HG02884 (cell line): ENCODE data around the gene SPAG6.

ENCODE experiments used
- ATAC-seq: cut with Tn5 transposase; IDR thresholded peaks from one replicate; pipeline ENCODE4 v1.9.1; 2021; ENCODE audit warnings: mild to moderate bottlenecking, moderate library complexity; ENCODE audit not compliant: unreplicated experiment

The SPAG6 gene

GRCh38 chr10:22321924-22322640, 23.2 kb upstream of the SPAG6 start:
- no peak for ATAC-seq

- ATAC-seq: no peak
Measured at GRCh38 chr10:22322641-22323160, 22.6 kb upstream of the SPAG6 start.

GRCh38 chr10:22323538-22324305, 21.6 kb upstream of the SPAG6 start:
- no peak for ATAC-seq

GRCh38 chr10:22324413-22324812, 20.9 kb upstream of the SPAG6 start:
- no peak for ATAC-seq

- no peak for ATAC-seq
Measured at GRCh38 chr10:22324893-22325271, 20.4 kb upstream of the SPAG6 start.

GRCh38 chr10:22325272-22326144, 19.8 kb upstream of the SPAG6 start:
- ATAC-seq: peak; percentile 46

- peak; percentile 2 for ATAC-seq
Measured at GRCh38 chr10:22326145-22326702, 19.1 kb upstream of the SPAG6 start.

- ATAC-seq: no peak
Measured at GRCh38 chr10:22329150-22329549, 16.1 kb upstream of the SPAG6 start.

GRCh38 chr10:22332116-22332692, 13.1 kb upstream of the SPAG6 start:
- ATAC-seq: no peak

- no peak for ATAC-seq
Measured at GRCh38 chr10:22333167-22333974, 11.9 kb upstream of the SPAG6 start.

- no peak for ATAC-seq
Measured at GRCh38 chr10:22333975-22334282, 11.4 kb upstream of the SPAG6 start.

GRCh38 chr10:22334414-22335172, 10.7 kb upstream of the SPAG6 start:
- ATAC-seq: no peak

- ATAC-seq: peak; percentile 34
Measured at GRCh38 chr10:22335173-22335933, 9.9 kb upstream of the SPAG6 start.

- ATAC-seq: no peak
Measured at GRCh38 chr10:22338185-22338900, 7.0 kb upstream of the SPAG6 start.

GRCh38 chr10:22338931-22339330, 6.4 kb upstream of the SPAG6 start:
- no peak for ATAC-seq

GRCh38 chr10:22339761-22340328, 5.5 kb upstream of the SPAG6 start:
- ATAC-seq: no peak
